GM13977 (cell line): ENCODE data around the gene ADAM8.

ENCODE experiments used
- DNase-seq: peaks from one replicate; pipeline ENCODE4 v3.0.0; 2012; ENCODE audit warnings: low spot score
- CTCF ChIP-seq: IDR thresholded peaks from 2 replicates; pipeline ENCODE4 v1.5.1; 2012; ENCODE audit warnings: mild to moderate bottlenecking, control low read depth; ENCODE audit not compliant: insufficient read depth; ENCODE audit errors: extremely low read depth, missing control alignments
- in situ Hi-C: fragments of 300-500 bp; cut with MboI; formaldehyde crosslinking; loops from one replicate; pipeline ENCODE4 v1.12.0; 2022; ENCODE audit warnings: low sequenced_read_pairs, low pct_unique_long_range_greater_than_20kb, mixed read lengths, inconsistent platforms; ENCODE audit not compliant: unreplicated experiment

Gene ADAM8

GRCh38 chr10:133292919-133293809 lies 16.5 kb upstream of the ADAM8 start:
- DNase-seq, result no peak
- TF ChIP-seq CTCF, result no peak
- in situ Hi-C loops, result no loop called here

- in situ Hi-C loops, result no loop called here
Measured at GRCh38 chr10:133289761-133290160, 13.1 kb upstream of the ADAM8 start.

GRCh38 chr10:133287832-133288500 lies 11.3 kb upstream of the ADAM8 start:
- in situ Hi-C loops, result no loop called here
- no peak for DNase-seq
- TF ChIP-seq CTCF, result no peak

More at GRCh38 chr10:133289761-133290160, 13.1 kb upstream of the ADAM8 start:
- TF ChIP-seq CTCF, result no peak
- no peak for DNase-seq

GRCh38 chr10:133286366-133286765 lies 9.7 kb upstream of the ADAM8 start:
- no peak for DNase-seq
- in situ Hi-C loops, result no loop called here
- TF ChIP-seq CTCF, result no peak

GRCh38 chr10:133285217-133285616 lies 8.5 kb upstream of the ADAM8 start:
- DNase-seq, result no peak
- TF ChIP-seq CTCF, result no peak
- in situ Hi-C loops, result no loop called here

GRCh38 chr10:133283931-133284330 lies 7.3 kb upstream of the ADAM8 start:
- no peak for TF ChIP-seq CTCF
- DNase-seq, result no peak
- in situ Hi-C loops, result no loop called here
